ENCODE results near the gene NGEF. TPM values are rescaled to one million over a fixed set of nuclear protein-coding genes. Genes with fewer than 3 reads are reported as not detected.

NGEF gene
- total RNA-seq, 3 donors from 2014 or later, result 20.1 to 67.5 (median 38.0) TPM

- DNase-seq, result peak in 1 of 3 donors; percentile 38
- H3K36me3 ChIP-seq (ENCODE audit: low read depth), result no peaks in the 10 kb centered on the region
- TF ChIP-seq CTCF (IDR thresholded peaks at IDR 0.05), result no peak
- H3K9me3 ChIP-seq, result no peaks in the 10 kb centered on the region
- no peaks in the 10 kb centered on the region for H3K4me1 ChIP-seq (ENCODE audit: low read depth)
- H3K4me3 ChIP-seq, result no peak overlapping the region
- no peak for ATAC-seq
- intact Hi-C loops (cut with DNase I, micrococcal nuclease), result no loop called here
Measured at GRCh38 chr2:232893834-232894233, 119.2 kb downstream of the NGEF start.

GRCh38 chr2:232892843-232893242 is 120.2 kb downstream of the NGEF start:
- no peak for TF ChIP-seq CTCF (IDR thresholded peaks at IDR 0.05)
- no peak for DNase-seq
- intact Hi-C loops (cut with DNase I, micrococcal nuclease), result no loop called here

GRCh38 chr2:232892221-232892620 is 120.8 kb downstream of the NGEF start:
- ATAC-seq, result no peak
- intact Hi-C loops (cut with DNase I, micrococcal nuclease), result no loop called here
- TF ChIP-seq CTCF (IDR thresholded peaks at IDR 0.05), result no peak

More at GRCh38 chr2:232892843-232893242, 120.2 kb downstream of the NGEF start:
- Histone ChIP-seq H3K36me3 (ENCODE audit: low read depth) (no peaks in the 10 kb centered on the region), H3K9me3 (no peaks in the 10 kb centered on the region), H3K4me3 (no peak overlapping the region), H3K4me1 (ENCODE audit: low read depth) (no peaks in the 10 kb centered on the region)
- no peak for ATAC-seq

GRCh38 chr2:232891621-232892071 is 121.4 kb downstream of the NGEF start:
- Histone ChIP-seq H3K4me3 (no peak overlapping the region), H3K36me3 (ENCODE audit: low read depth) (no peaks in the 10 kb centered on the region), H3K4me1 (ENCODE audit: low read depth) (no peaks in the 10 kb centered on the region), H3K9me3 (no peaks in the 10 kb centered on the region)
- DNase-seq (no peak), ATAC-seq (no peak)
- intact Hi-C loops (cut with DNase I, micrococcal nuclease), result no loop called here
- no peak for TF ChIP-seq CTCF (IDR thresholded peaks at IDR 0.05)

More at GRCh38 chr2:232892221-232892620, 120.8 kb downstream of the NGEF start:
- H3K36me3 ChIP-seq (ENCODE audit: low read depth), result no peaks in the 10 kb centered on the region
- no peak for DNase-seq
- H3K4me3 ChIP-seq, result no peak overlapping the region
- no peaks in the 10 kb centered on the region for H3K4me1 ChIP-seq (ENCODE audit: low read depth)
- no peaks in the 10 kb centered on the region for H3K9me3 ChIP-seq

GRCh38 chr2:232890896-232891601 is 122.0 kb downstream of the NGEF start:
- DNase-seq, result peak in 2 of 3 donors; percentile 8 to 42
- TF ChIP-seq CTCF (IDR thresholded peaks at IDR 0.05), result no peak
- Histone ChIP-seq H3K4me3 (no peak overlapping the region), H3K9me3 (no peaks in the 10 kb centered on the region), H3K36me3 (ENCODE audit: low read depth) (no peaks in the 10 kb centered on the region), H3K4me1 (ENCODE audit: low read depth) (no peaks in the 10 kb centered on the region)
- no peak for ATAC-seq
- intact Hi-C loops (cut with DNase I, micrococcal nuclease), result no loop called here

All from mucosa of descending colon (tissue), 3 donors.